Urinary bladder (tissue), 4 donors: Measurements from ENCODE around the gene VIPR2. TPM values are rescaled to one million over a fixed set of nuclear protein-coding genes. Genes with fewer than 3 reads are reported as not detected.
"Not testable (repeated sequence)": the region's sequence is repeated elsewhere in the genome, so short reads cannot be mapped to it uniquely, and the experiment has no call there.

Experiments used
- DNase-seq: peaks from one replicate; pipeline ENCODE4 v3.0.0-alpha.2; 2015; ENCODE audit errors: extremely low spot score
- H3K27ac ChIP-seq: one replicate; pipeline ENCODE4 v1.5.1; 2013; ENCODE audit warnings: low read depth, mild to moderate bottlenecking, moderate library complexity
- H3K36me3 ChIP-seq: one replicate; pipeline ENCODE4 v1.6.1; 2013; ENCODE audit warnings: mild to moderate bottlenecking, moderate library complexity; ENCODE audit not compliant: insufficient read depth
- H3K4me1 ChIP-seq: one replicate; pipeline ENCODE4 v1.6.1; 2013; ENCODE audit warnings: mild to moderate bottlenecking, moderate library complexity; ENCODE audit not compliant: insufficient read depth
- H3K4me3 ChIP-seq: one replicate; pipeline ENCODE4 v1.5.1; 2013; ENCODE audit warnings: low read depth, low read length
- WGBS: extraction: QIAGEN DNeasy Blood & Tissue Kit; methylation state at CpG from one replicate; pipeline ENCODE4 v1.1.7; 2013; 5-methylcytosine and 5-hydroxymethylcytosine counted together
- polyA plus RNA-seq: library from polyadenylated mRNA; stranded (reverse); fragments of 200-250 nt; gene quantifications from one replicate; pipeline ENCODE4 v1.2.3, GENCODE V29; 2013
- total RNA-seq: library from RNA; depleted of rRNA; stranded (reverse); fragments of >200 nt; gene quantifications from one replicate; pipeline ENCODE4 v1.2.3, GENCODE V29; 2014
- donor health status: healthy with polysubstance abuse.
- donor health status: healthy.

Gene VIPR2
- total and polyA plus RNA-seq, 2 donors: 2.0 to 7.8 TPM

DNA sequence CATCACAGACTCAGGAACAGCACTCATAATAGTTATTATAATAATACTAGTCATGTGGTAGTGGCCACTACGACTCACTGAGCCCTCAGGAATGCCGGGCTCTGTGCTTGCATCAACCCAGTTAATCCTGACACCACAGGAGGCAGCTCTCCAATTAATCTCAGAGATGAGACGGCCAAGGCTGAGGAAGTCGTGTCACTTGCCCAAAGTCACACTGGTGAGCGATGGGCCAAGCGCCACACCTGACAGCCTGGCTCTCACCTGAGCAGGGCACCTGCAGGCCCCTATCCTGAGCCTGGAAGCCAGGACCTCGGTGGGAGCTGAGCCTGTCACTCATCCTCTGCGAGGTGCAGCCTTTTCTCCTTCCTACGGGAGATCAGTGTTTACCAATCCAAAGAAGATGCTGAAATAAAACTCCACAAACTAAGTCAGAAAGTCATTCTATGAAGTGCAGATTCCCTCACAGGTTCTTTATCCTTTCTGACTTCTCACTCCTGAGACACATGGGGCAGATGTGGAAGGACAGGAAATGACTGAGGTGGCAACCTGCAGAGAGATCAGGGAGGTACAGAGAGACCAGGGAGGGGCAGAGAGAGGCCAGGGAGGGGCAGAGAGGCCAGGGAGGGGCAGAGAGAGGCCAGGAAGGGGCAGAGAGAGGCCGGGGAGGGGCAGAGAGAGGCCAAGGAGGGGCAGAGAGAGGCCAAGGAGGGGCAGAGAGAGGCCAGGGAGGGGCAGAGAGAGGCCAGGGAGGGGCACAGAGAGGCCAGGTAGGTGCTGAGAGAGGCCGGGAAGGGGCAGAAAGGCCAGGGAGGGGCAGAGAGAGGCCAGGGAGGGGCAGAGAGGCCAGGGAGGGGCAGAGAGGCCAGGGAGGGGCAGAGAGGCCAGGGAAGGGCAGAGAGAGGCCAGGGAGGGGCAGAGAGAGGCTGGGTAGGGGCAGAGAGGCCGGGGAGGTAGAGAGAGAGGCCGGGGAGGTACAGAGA, 38.5 kb downstream of the VIPR2 start:
- H3K36me3 ChIP-seq: no peaks in the 10 kb centered on the region
- H3K27ac ChIP-seq: no peak overlapping the region
- H3K4me1 ChIP-seq: no peaks in the 10 kb centered on the region
- no peak overlapping the region for H3K4me3 ChIP-seq
- DNase-seq: no peak
- 72% methylated on average over 13 of the region's 13 CpGs for WGBS

DNA sequence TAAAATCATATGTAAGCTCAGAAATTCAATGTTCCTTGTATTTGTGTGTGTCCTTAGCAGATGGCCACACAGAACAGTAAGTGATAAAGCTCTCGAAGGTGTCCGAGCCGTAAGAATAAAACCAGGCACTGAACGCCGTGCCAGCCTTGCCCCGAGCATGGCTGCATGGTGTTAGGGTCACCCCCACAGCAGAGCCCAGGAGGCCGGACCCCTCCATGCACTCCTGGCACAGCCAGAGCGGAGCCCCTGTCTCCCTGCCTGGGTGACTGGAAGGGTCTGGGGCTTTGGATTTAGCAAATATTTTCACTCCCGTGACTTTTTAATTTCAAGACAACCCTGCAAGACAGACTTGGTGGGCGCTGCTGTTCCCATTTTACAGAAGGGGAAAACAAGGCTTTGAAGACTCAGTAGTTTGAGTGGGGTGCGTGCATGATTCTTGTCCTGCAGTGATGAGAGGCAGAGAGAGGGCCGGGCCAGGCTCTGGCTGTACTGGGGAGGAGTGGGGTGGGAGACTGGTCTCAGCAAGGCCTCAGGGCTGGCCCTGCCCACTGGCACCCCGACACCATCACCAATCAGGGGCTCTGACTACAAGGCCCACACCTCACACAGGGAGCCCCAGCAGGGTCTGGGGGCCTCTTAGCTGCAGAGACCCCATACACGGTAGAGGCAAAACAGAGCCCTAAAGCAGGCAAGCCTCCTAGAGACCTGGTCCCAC, 39.4 kb downstream of the VIPR2 start:
- H3K36me3 ChIP-seq: no peaks in the 10 kb centered on the region
- 91% methylated on average over 14 of the region's 14 CpGs for WGBS
- no peak overlapping the region for H3K4me3 ChIP-seq
- no peak for DNase-seq
- H3K27ac ChIP-seq: no peak overlapping the region
- no peaks in the 10 kb centered on the region for H3K4me1 ChIP-seq

DNA sequence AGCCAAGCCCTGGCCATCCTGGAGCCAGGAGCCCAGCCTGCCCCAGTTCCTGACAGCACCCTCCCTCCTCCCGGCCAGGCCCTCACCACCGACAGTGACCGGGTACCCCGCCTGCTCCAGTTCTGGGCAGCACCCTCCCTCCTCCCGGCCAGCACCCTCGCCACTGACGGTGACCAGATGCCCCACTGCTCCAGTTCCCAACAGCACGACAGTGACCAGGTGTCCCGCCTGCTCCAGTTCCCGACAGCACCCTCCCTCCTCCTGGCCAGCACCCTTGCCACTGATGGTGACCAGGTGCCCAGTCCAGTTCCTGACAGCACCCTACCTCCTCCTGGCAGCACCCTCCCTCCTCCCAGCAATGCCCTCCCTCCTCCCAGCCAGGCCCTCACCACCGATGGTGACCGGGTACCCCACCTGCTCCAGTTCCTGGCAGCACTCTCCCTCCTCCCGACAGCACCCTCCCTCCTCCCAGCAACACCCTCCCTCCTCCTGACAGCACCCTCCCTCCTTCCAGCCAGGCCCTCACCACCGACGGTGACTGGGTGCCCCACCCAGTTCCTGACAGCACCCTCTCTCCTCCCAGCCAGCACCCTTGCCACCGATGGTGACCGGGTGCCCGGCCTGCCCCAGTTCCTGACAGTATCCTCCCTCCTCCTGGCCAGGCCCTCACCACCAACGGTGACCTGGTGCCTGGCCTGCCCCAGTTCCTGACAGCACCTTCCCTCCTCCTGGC, 40.3 kb downstream of the VIPR2 start:
- no peak overlapping the region for H3K27ac ChIP-seq
- no peaks in the 10 kb centered on the region for H3K4me1 ChIP-seq
- no peaks in the 10 kb centered on the region for H3K36me3 ChIP-seq
- no peak for DNase-seq
- no peak overlapping the region for H3K4me3 ChIP-seq
- 81% methylated on average over 19 of the region's 19 CpGs for WGBS

DNA sequence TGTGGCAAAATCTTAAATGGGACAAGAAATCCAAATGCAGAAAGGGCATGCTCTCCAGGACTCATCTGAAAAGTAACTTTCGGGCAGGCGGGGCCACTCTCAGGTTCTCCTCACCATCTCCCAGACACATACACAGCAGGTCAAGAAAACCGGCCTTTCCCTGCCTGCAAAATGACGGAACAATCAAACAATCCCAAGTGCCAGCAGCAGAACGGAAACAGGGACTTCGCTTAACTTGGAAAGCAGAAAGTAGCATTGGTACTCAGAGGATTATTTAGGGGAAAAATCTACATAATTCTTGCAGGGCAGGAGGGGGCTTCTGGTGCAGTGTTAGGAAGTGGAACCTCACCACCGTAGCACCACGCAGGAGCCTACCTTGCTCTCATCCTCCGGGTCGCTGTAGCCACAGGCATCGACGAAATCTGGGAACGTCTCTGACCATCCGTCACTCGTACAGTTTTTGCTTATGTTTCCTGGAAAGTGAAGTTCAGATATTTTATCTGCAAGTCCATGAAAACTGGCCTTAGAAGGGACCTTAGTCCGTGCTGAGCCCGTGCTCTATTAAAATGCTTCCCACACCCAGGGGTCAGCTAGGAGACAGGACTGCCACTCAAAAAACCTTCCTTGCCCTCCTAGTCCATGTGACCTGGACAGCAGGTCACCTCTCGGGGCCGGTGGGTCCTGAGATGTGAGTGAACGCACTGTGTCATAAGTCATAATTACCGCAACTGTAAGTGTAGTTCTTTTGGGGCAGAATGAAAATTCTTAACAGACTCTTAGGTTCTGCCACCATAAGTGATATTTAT, 41.1 kb downstream of the VIPR2 start:
- no peaks in the 10 kb centered on the region for H3K4me1 ChIP-seq
- no peak overlapping the region for H3K4me3 ChIP-seq
- WGBS: 81% methylated on average over 21 of the region's 21 CpGs
- no peak for DNase-seq
- H3K36me3 ChIP-seq: no peaks in the 10 kb centered on the region
- H3K27ac ChIP-seq: no peak overlapping the region

DNA sequence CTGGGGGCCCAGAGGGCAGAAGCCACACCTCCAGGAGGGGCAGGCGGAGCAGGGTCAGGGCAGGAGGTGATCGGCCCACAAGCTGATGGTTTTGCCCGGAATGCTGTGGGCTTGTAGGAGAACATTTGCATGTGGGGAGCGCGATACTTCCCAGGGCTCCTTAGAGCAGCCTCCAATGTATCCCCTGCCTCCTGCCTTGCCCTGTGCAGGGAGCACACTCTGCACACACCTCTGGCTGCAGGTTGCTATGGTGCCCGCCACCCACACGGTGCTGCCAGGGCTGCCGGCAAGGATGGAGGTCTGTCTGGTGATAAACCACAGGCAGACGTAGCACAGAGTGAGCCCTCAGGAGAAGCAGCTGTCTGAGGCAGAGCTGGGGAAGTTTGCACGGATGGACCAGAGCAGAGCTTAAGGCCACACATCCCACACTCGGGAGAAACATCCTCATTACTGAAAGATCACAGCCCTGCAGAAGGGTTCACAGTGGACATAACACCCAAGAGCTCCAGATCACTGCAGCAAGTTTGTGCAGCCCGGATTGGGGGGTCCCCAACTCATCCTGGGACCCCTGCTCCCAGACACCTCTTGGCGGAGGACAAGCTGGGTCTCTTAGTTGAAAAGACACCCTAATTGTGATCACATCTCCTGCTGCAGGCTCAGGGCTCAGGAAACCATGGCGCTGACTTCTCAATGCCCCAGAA, 41.8 kb downstream of the VIPR2 start:
- H3K4me1 ChIP-seq: no peaks in the 10 kb centered on the region

DNA sequence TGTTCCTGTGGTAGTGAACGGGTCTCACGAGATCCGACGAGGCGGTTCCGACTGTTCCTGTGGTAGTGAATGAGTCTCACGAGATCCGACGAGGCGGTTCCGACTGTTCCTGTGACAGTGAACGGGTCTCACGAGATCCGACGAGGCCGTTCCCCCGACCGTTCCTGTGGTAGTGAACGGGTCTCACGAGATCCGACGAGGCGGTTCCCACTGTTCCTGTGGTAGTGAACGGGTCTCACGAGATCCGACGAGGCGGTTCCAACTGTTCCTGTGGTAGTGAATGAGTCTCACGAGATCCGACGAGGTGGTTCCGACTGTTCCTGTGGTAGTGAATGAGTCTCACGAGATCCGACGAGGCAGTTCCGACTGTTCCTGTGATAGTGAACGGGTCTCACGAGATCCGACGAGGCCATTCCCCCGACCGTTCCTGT, 43.0 kb downstream of the VIPR2 start:
- H3K27ac ChIP-seq, H3K36me3 ChIP-seq, H3K4me3 ChIP-seq, H3K4me1 ChIP-seq, DNase-seq: not testable (repeated sequence)
- 96% methylated on average over 42 of the region's 42 CpGs for WGBS

More for the DNA sequence above, 41.8 kb downstream of the VIPR2 start:
- Histone ChIP-seq H3K4me3 (no peak overlapping the region), H3K27ac (no peak overlapping the region), H3K36me3 (no peaks in the 10 kb centered on the region)
- WGBS: 88% methylated on average over 14 of the region's 14 CpGs
- no peak for DNase-seq

DNA sequence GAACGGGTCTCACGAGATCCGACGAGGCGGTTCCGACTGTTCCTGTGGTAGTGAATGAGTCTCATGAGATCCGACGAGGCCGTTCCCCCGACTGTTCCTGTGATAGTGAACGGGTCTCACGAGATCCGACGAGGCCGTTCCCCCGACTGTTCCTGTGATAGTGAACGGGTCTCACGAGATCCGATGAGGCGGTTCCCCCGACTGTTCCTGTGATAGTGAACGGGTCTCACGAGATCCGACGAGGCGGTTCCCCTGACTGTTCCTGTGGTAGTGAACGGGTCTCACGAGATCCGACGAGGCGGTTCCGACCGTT, 43.6 kb downstream of the VIPR2 start:
- not testable (repeated sequence) for H3K36me3 ChIP-seq, DNase-seq, H3K4me3 ChIP-seq, H3K4me1 ChIP-seq, H3K27ac ChIP-seq
- WGBS: 97% methylated on average over 33 of the region's 33 CpGs

DNA sequence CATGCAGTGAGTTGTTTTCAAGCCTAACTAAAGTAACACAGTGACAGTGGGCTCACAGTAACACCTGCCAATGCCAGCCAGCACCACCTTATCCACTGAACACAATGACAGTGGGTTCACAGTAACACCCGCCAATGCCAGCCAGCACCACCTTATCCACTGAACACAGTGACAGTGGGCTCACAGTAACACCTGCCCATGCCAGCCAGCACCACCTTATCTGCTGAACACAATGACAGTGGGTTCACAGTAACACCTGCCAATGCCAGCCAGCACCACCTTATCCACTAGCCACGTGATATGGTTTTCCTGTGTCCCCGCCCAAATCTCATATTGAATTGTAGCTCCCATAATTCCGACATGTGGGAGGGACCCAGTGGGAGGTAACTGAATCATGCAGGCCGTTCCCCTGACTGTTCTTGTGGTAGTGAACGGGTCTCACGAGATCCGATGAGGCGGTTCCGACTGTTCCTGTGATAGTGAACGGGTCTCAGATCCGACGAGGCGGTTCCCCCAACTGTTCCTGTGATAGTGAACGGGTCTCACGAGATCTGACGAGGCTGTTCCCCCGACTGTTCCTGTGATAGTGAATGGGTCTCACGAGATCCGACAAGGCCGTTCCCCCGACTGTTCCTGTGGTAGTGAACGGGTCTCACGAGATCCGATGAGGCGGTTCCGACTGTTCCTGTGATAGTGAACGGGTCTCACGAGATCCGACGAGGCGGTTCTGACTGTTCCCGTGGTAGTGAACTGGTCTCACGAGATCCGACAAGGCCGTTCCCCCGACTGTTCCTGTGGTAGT, 44.2 kb downstream of the VIPR2 start:
- H3K36me3 ChIP-seq, H3K27ac ChIP-seq, H3K4me1 ChIP-seq, H3K4me3 ChIP-seq, DNase-seq: not testable (repeated sequence)
- WGBS: 98% methylated on average over 37 of the region's 37 CpGs

DNA sequence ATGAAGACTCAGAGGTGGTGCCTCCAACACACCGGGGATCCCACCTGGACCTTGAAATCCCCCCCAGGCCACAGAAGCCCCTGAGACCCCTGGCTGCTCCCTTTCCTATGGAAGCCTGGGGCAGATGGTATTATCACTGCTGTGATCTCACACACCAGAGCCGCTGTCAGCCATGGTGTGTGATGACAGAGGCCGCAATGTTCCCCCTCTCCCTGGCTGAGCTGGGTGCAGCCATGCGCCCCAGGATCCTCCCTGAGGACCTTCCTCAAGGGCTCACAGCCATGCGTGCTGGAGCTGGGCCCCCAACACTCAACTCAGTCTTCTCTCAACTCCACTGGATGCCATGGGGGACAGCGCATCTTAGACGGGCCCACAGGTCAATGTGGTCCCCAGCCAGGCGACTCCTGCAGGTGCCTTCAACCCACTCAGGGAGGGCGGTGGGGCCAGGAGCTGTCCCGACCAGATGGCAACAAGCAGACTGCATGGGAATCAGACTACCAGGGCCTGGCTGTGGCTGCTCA, 44.9 kb downstream of the VIPR2 start:
- H3K36me3 ChIP-seq: no peaks in the 10 kb centered on the region
- no peaks in the 10 kb centered on the region for H3K4me1 ChIP-seq
- WGBS: 96% methylated on average over 10 of the region's 10 CpGs
- H3K4me3 ChIP-seq: no peak overlapping the region
- no peak overlapping the region for H3K27ac ChIP-seq
- DNase-seq: no peak

DNA sequence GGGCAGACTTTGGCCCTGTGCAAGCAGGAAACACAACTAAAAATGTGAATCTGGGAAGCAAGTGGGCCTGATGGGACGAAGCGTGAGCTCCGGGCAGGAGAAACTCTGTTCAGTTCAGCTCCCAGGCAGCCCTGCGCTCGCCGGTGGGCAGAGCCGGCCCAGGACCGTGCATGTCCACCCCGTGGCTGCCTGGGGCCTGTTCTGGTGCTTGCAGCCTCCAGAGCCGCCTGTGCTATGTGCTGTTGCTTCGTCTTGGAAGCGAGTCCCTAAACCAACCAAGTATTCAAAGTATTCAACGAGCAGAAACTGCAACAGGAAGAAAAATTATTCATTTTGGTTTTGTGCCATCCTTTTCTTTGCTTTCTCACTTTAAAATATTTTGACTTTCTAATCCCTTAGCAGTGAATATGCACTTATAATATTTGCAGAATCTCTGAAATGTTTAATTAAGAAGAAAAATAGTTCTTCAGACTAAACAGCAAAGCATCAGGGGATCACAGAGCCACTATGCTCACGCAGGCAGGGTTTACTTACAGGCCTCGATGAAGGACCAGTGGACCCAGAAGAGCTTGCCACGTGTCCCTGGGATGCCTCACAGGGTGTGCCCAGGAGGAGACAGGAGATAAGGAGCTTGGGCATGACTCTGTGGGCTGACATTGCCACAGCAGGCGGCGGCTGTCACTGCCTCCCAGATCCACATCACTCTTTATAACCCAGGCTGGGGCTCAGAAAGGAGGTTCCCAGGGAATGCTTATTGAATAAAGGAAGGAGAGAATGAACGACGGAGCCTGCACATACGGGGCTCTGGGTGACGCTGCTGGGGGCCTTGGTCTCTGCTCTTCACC, 45.6 kb downstream of the VIPR2 start:
- Histone ChIP-seq H3K4me1 (no peaks in the 10 kb centered on the region), H3K36me3 (no peaks in the 10 kb centered on the region), H3K4me3 (no peak overlapping the region), H3K27ac (no peak overlapping the region)
- DNase-seq: no peak
- WGBS: 50% methylated on average over 22 of the region's 22 CpGs

DNA sequence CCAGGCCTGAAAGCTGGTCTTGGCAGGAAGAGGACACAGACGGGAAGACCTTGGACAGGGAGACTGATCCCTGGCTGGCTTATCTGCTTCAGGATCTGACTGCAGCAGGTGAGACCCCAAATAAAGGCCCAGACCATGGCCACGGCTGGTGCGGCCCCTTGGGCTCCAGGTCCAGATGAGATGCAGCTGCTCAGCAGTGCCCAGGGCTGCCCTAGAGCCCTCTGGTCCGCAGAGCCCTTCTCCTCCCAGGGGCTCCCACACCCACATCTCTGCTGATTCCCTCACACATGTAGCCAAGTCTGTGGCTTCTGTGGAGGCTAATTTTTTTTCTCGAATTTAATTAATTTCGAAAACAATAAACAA, 46.3 kb downstream of the VIPR2 start:
- Histone ChIP-seq H3K4me3 (no peak overlapping the region), H3K27ac (no peak overlapping the region), H3K36me3 (no peaks in the 10 kb centered on the region), H3K4me1 (no peaks in the 10 kb centered on the region)
- DNase-seq: no peak
- 88% methylated on average over 6 of the region's 6 CpGs for WGBS
